ENCODE measurements around the gene DPYD.

The DPYD gene

DNA sequence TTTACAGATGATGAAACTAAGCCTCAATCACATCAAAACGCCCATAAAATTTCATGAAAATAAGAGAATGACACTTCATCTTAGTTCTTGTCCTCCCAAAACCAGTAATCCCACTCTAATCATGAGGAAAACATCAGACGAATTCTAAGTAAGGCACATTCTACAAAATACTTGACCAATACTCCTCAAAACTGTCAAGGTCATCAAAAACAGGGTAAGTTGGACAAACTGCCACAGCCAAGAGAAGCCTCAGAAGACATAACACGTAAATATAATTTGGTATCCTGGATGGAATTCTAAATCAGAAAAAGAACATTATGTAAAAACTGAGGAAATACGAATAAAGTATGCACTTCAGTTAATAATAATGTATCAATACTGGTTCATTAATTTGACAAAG is 128.2 kb downstream of the DPYD start:
- no peak for DNase-seq (ENCODE audit: low spot score)
- TF ChIP-seq, protein P1, sequence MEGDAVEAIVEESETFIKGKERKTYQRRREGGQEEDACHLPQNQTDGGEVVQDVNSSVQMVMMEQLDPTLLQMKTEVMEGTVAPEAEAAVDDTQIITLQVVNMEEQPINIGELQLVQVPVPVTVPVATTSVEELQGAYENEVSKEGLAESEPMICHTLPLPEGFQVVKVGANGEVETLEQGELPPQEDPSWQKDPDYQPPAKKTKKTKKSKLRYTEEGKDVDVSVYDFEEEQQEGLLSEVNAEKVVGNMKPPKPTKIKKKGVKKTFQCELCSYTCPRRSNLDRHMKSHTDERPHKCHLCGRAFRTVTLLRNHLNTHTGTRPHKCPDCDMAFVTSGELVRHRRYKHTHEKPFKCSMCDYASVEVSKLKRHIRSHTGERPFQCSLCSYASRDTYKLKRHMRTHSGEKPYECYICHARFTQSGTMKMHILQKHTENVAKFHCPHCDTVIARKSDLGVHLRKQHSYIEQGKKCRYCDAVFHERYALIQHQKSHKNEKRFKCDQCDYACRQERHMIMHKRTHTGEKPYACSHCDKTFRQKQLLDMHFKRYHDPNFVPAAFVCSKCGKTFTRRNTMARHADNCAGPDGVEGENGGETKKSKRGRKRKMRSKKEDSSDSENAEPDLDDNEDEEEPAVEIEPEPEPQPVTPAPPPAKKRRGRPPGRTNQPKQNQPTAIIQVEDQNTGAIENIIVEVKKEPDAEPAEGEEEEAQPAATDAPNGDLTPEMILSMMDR (IDR thresholded peaks at IDR 0.05; ENCODE audit: extremely low read depth, missing control alignments): no peak

DNA sequence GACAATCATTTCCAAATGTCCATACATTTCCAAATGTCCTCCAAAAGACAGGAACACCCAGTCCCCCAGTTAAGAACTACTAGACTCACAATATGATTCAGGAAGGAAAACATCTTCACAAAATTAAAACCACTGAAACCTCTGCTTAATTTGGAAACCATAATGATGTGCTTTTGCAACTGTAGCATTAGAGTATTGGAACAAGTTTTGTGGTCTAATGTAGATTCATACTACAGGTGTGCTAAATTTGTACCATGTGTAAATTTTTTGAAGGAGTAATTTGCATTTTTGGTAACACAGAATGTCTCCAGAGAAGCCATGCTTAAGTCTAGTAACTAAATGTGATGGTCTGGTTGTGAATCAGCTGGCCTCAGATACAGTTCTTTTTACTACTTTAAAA is 129.6 kb downstream of the DPYD start:
- peak; percentile 8 for DNase-seq (ENCODE audit: low spot score)
- TF ChIP-seq, protein P1 (IDR thresholded peaks at IDR 0.05; ENCODE audit: extremely low read depth, missing control alignments): no peak

DNA sequence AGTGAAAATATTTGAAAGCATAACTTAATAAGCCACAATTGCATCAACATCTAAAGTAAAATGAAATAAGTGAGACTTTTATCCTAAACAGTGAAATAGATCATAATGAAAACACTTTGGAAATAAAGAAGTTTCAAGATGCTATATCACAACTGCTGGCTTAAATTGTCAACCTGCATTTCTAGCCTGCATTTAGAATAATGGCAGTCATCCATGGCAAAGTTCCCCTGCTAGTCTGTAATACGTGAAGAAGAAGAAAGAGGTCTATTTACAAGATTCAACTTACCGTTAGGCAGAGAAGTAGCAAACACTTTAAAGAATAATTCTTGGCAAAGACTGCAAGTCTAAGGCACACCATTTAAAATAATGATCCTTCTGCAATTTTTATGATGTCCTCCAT is 133.6 kb downstream of the DPYD start:
- no peak for DNase-seq (ENCODE audit: low spot score)

DNA sequence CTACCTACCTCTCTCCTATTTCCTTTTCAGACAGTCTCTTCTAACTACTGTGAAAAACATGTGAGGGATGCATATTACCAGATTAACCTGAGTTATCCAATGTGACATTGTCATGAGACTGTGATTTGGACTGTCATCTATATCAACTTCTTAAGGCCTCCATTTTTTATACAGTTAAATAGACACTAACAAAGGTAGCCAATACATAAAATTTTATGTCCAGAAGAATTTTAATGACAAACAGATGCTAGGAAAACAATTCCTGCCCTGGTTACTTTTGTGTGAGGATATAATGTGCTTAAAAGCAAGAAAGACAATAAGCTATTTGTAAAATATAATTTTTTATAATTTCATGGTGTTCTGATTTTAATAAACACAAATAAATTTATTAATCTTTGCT is 136.2 kb downstream of the DPYD start:
- TF ChIP-seq, protein P1 (IDR thresholded peaks at IDR 0.05; ENCODE audit: extremely low read depth, missing control alignments): no peak
- DNase-seq (ENCODE audit: low spot score): no peak

More for the DNA sequence above, 133.6 kb downstream of the DPYD start:
- TF ChIP-seq, protein P1 (IDR thresholded peaks at IDR 0.05; ENCODE audit: extremely low read depth, missing control alignments): no peak

DNA sequence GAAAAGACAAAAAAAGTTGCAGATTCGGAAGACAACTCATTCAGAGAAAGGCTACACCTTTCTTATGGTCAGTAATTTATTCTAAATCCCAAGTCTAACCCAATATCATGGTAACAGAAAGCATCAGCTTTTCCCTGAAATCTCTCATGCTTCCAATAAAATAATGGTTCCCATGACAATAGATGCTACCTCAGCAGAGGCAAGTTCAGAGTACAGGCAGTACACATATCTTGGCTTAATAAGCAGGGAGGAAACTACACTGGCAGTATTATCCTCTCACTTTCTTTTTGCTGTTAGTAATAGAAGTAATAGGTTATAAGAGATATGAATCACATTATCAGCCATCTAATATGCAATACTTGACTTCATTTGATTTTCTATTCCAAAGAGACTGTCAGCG is 137.1 kb downstream of the DPYD start:
- TF ChIP-seq, protein P1 (IDR thresholded peaks at IDR 0.05; ENCODE audit: extremely low read depth, missing control alignments): no peak
- DNase-seq (ENCODE audit: low spot score): no peak

DNA sequence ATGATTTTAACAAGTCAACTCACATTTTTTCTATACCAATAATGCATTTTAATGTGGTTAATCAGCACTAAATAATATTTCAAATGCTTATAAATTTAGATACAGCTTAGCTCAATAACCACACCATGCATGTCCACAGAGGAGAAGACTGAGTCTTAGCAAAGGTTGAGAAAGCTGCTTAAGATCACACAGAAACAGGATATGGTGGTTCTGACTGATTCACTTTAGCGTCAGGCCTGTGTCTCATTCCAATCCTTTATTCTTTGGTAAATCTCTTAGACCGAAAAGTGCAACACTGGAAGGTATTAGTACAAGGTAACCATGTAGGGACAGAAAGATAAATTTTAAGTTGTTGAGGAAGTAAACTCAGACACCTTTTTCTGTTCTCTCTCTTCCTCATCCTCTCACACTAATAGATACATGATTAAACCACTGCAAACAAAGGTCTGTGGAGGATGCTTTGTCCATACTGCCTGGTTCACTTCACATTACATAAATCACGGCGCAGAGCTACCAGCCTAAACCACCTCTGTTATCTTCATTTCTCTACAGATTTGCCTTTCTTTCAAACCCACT is 139.0 kb downstream of the DPYD start:
- DNase-seq (ENCODE audit: low spot score): peak; percentile 7
- TF ChIP-seq, protein P1 (IDR thresholded peaks at IDR 0.05; ENCODE audit: extremely low read depth, missing control alignments): no peak

DNA sequence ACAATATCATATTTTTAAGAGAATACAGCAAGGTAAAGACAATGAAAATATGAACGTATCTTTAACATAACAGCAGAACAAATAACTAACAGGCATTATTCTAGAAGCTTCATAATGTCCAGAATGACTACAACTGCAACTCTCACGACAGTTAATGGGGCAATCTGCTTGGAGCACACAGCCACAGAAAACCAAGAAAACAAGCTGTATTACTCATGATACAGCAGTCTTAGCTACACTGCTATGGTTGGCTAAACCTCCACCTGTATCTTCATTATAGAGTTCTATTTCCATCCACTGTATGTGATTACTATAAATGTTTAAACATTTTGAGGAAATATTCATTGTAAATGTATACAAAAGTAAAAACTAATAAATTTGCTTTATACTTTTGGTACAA is 139.9 kb downstream of the DPYD start:
- no peak for DNase-seq (ENCODE audit: low spot score)
- TF ChIP-seq, protein P1 (IDR thresholded peaks at IDR 0.05; ENCODE audit: extremely low read depth, missing control alignments): no peak

All from GM20000 (cell line).